H1 (cell line): Measurements from ENCODE around the gene TRAPPC5. TPM values are rescaled to one million over a fixed set of nuclear protein-coding genes. Genes with fewer than 3 reads are reported as not detected.

Experiments used
- CTCF ChIA-PET: fragments of 300-600 bp; sonication (Branson Sonifier 250); formaldehyde crosslinking; loops from one replicate; lab custom pipeline; 2021; ENCODE audit not compliant: partially characterized antibody; lab: Charles Lee
- POLR2A ChIA-PET: fragments of 300-600 bp; sonication (Branson Sonifier 250); formaldehyde crosslinking; loops from one replicate; lab custom pipeline; 2021; ENCODE audit warnings: inconsistent platforms; ENCODE audit not compliant: partially characterized antibody; lab: Charles Lee
- DNase-seq, 2 experiments: peaks; one replicate each; pipeline versions ENCODE4 v3.0.0 to v3.0.0-alpha.2; 2010 to 2022; ENCODE audit warnings: low spot score in 2 of 2, low read depth in 1 of 2, mixed read lengths in 1 of 2
- FAIRE-seq: peaks from 2 replicates; lab custom pipeline; 2011; peaks lifted over from hg19 to GRCh38; lab: Jason Lieb, UNC
- H2AFZ ChIP-seq: 2 replicates; pipeline ENCODE4 v1.8.1; 2012; ENCODE audit warnings: low read length, inconsistent platforms
- H2AK5ac ChIP-seq: 2 replicates; pipeline ENCODE4 v1.6.1; 2013; ENCODE audit warnings: low read depth, low read length
- H2BK120ac ChIP-seq: replicated peaks from 2 replicates; pipeline ENCODE3; 2013; ENCODE audit warnings: low read depth, low read length, inconsistent platforms
- H2BK12ac ChIP-seq: 2 replicates; pipeline ENCODE4 v1.6.1; 2013; ENCODE audit warnings: low read depth, low read length
- H2BK15ac ChIP-seq: 2 replicates; pipeline ENCODE4 v1.6.1; 2013; ENCODE audit warnings: low read length
- H2BK20ac ChIP-seq: 2 replicates; pipeline ENCODE4 v1.6.1; 2013; ENCODE audit warnings: low read length
- H2BK5ac ChIP-seq: 2 replicates; pipeline ENCODE4 v1.6.1; 2013; ENCODE audit warnings: low read depth, low read length
- H3K14ac ChIP-seq: 2 replicates; pipeline ENCODE4 v1.6.1; 2013; ENCODE audit warnings: inconsistent platforms; ENCODE audit not compliant: insufficient read length
- H3K18ac ChIP-seq: 2 replicates; pipeline ENCODE4 v1.6.1; 2013; ENCODE audit warnings: low read length; ENCODE audit errors: extremely low read depth
- H3K23ac ChIP-seq: 2 replicates; pipeline ENCODE4 v1.6.1; 2013; ENCODE audit warnings: inconsistent platforms; ENCODE audit not compliant: insufficient read length
- H3K23me2 ChIP-seq: 2 replicates; pipeline ENCODE4 v1.6.1; 2013; ENCODE audit warnings: low read depth, low read length
- H3K27ac ChIP-seq: 2 replicates; pipeline ENCODE4 v1.6.1; 2011; ENCODE audit warnings: low read depth, low read length, inconsistent platforms
- H3K27me3 ChIP-seq, 4 experiments: replicated peaks in 1 of 4; 1 replicate in 1 of 4; 2 replicates in 3 of 4; pipeline versions ENCODE4 v1.6.1 to v1.8.1; 2011 to 2013; ENCODE audit warnings: low read length in 3 of 4, mild to moderate bottlenecking in 3 of 4, inconsistent platforms in 2 of 4, mixed read lengths in 2 of 4, moderate library complexity in 1 of 4; ENCODE audit not compliant: control insufficient read depth in 3 of 4, insufficient read depth in 3 of 4; ENCODE audit errors: extremely low read depth in 1 of 4
- H3K36me3 ChIP-seq, 4 experiments: 2 replicates each; pipeline versions ENCODE4 v1.6.1 to v1.8.1; 2011 to 2013; ENCODE audit warnings: mild to moderate bottlenecking in 4 of 4, low read length in 3 of 4, moderate library complexity in 2 of 4, control low read depth in 1 of 4, inconsistent platforms in 1 of 4; ENCODE audit not compliant: insufficient read depth in 4 of 4, control insufficient read depth in 2 of 4
- H3K4ac ChIP-seq: replicated peaks from 2 replicates; pipeline ENCODE3; 2013; ENCODE audit warnings: low read length, low read depth, mixed read lengths, inconsistent platforms; ENCODE audit not compliant: insufficient read length
- H3K4me1 ChIP-seq, 4 experiments: replicated peaks in 1 of 4; 1 replicate in 1 of 4; 2 replicates in 3 of 4; pipeline versions ENCODE4 v1.6.1 to v1.8.1; 2011 to 2013; ENCODE audit warnings: low read length in 3 of 4, inconsistent platforms in 2 of 4, mixed read lengths in 1 of 4; ENCODE audit not compliant: insufficient read depth in 4 of 4, control insufficient read depth in 3 of 4
- H3K4me2 ChIP-seq, 2 experiments: 2 replicates each; pipeline versions ENCODE4 v1.6.1 to v1.8.1; 2011 to 2013; ENCODE audit warnings: low read depth in 2 of 2, low read length in 2 of 2, control low read depth in 1 of 2, inconsistent platforms in 1 of 2, mild to moderate bottlenecking in 1 of 2; ENCODE audit not compliant: insufficient read depth in 1 of 2
- H3K4me3 ChIP-seq, 4 experiments: fragments of 200-600, 300-600 bp in 1 of 4; sonication (generic), shearing (Covaris generic), sonication (Bioruptor Twin) in 1 of 4; 2 replicates each; pipeline versions ENCODE4 v1.5.1 to v1.8.1; 2011 to 2016; ENCODE audit warnings: low read length in 4 of 4, low read depth in 3 of 4, control low read depth in 2 of 4, inconsistent platforms in 2 of 4, mild to moderate bottlenecking in 2 of 4, mixed read lengths in 1 of 4, moderate library complexity in 1 of 4; ENCODE audit not compliant: insufficient read depth in 2 of 4; ENCODE audit errors: extremely low read depth in 1 of 4
- H3K56ac ChIP-seq: replicated peaks from 2 replicates; pipeline ENCODE3; 2013; ENCODE audit warnings: low read depth, mild to moderate bottlenecking, mixed read lengths, low read length, inconsistent platforms; ENCODE audit not compliant: insufficient read length
- H3K79me1 ChIP-seq: 2 replicates; pipeline ENCODE4 v1.6.1; 2013; ENCODE audit warnings: low read depth, low read length, control low read depth
- H3K79me2 ChIP-seq, 2 experiments: 2 replicates each; pipeline versions ENCODE4 v1.6.1 to v1.8.1; 2012 to 2013; ENCODE audit warnings: low read length in 2 of 2, mild to moderate bottlenecking in 2 of 2, inconsistent platforms in 1 of 2; ENCODE audit not compliant: insufficient read depth in 2 of 2, control insufficient read depth in 1 of 2
- H3K9ac ChIP-seq, 4 experiments: replicated peaks in 1 of 4; 1 replicate in 1 of 4; 2 replicates in 3 of 4; pipeline versions ENCODE4 v1.6.1 to v1.8.1; 2011 to 2013; ENCODE audit warnings: low read depth in 3 of 4, low read length in 3 of 4, control low read depth in 2 of 4, mild to moderate bottlenecking in 2 of 4, moderate library complexity in 2 of 4, inconsistent platforms in 1 of 4; ENCODE audit errors: extremely low read depth in 1 of 4
- H3K9me3 ChIP-seq, 2 experiments: 2 replicates each; pipeline versions ENCODE4 v1.6.1 to v1.8.1; 2012 to 2013; ENCODE audit warnings: mild to moderate bottlenecking in 2 of 2, moderate library complexity in 2 of 2, control low read depth in 1 of 2, inconsistent platforms in 1 of 2, low read depth in 1 of 2, low read length in 1 of 2, mixed read lengths in 1 of 2; ENCODE audit not compliant: insufficient read depth in 2 of 2
- H4K20me1 ChIP-seq, 2 experiments: replicated peaks in 1 of 2; 2 replicates each; pipeline versions ENCODE3 to v1.8.1; 2011 to 2013; ENCODE audit warnings: inconsistent platforms in 2 of 2, low read length in 2 of 2, mild to moderate bottlenecking in 1 of 2; ENCODE audit not compliant: insufficient read depth in 2 of 2, control insufficient read depth in 1 of 2
- H4K5ac ChIP-seq: 2 replicates; pipeline ENCODE4 v1.6.1; 2013; ENCODE audit warnings: low read length, low read depth, mixed read lengths, inconsistent platforms; ENCODE audit not compliant: insufficient read length
- H4K8ac ChIP-seq: 2 replicates; pipeline ENCODE4 v1.8.0; 2013; ENCODE audit warnings: mild to moderate bottlenecking, moderate library complexity, low read length, inconsistent platforms; ENCODE audit not compliant: insufficient read depth; ENCODE audit errors: extremely low read depth
- H4K91ac ChIP-seq: replicated peaks from 2 replicates; pipeline ENCODE3; 2013; ENCODE audit warnings: low read length, mixed read lengths, inconsistent platforms; ENCODE audit not compliant: insufficient read length
- CHD1 ChIP-seq: IDR thresholded peaks from 2 replicates; pipeline ENCODE4 v1.6.1; 2012; ENCODE audit warnings: low read depth, low read length, improper control_type of control experiment
- EZH2 ChIP-seq: fragments of 200-600 bp; sonication (generic); IDR thresholded peaks from 2 replicates; pipeline ENCODE4 v1.7.1; 2012; ENCODE audit warnings: low read depth, mild to moderate bottlenecking, moderate library complexity, low read length, inconsistent platforms; ENCODE audit not compliant: severe bottlenecking
- HDAC2 ChIP-seq, 2 experiments: fragments of 300-600 bp in 1 of 2; sonication (generic) in 1 of 2; IDR thresholded peaks; 2 replicates each; pipeline ENCODE4 v1.6.1; 2011 to 2012; ENCODE audit warnings: low read depth in 2 of 2, low read length in 2 of 2, mild to moderate bottlenecking in 2 of 2, moderate library complexity in 2 of 2, borderline replicate concordance in 1 of 2, inconsistent platforms in 1 of 2
- KDM5A ChIP-seq: fragments of 200-600 bp; IDR thresholded peaks from 2 replicates; pipeline ENCODE4 v1.7.1; 2012; ENCODE audit warnings: mild to moderate bottlenecking, low read length, inconsistent platforms, mixed read lengths
- PHF8 ChIP-seq: fragments of 200-600 bp; sonication (generic); conservative IDR thresholded peaks from 2 replicates; pipeline ENCODE4 v1.7.1; 2012; ENCODE audit warnings: low read depth, mild to moderate bottlenecking, inconsistent platforms, low read length, moderate library complexity
- POLR2A ChIP-seq, 2 experiments: IDR thresholded peaks; 1 replicate in 1 of 2; 2 replicates in 1 of 2; pipeline ENCODE4 v1.6.1; 2011; ENCODE audit warnings: low read depth in 2 of 2, low read length in 2 of 2, mild to moderate bottlenecking in 2 of 2; ENCODE audit errors: control extremely low read depth in 1 of 2
- RFX5 ChIP-seq: IDR thresholded peaks from 2 replicates; pipeline ENCODE4 v1.6.1; 2011; ENCODE audit warnings: low read depth, low read length, improper control_type of control experiment, borderline replicate concordance
- SP4 ChIP-seq: IDR thresholded peaks from 2 replicates; pipeline ENCODE4 v1.6.1; 2012; ENCODE audit warnings: low read length, inconsistent platforms
- SUZ12 ChIP-seq: fragments of 200-600 bp; sonication (generic); IDR thresholded peaks from 2 replicates; pipeline ENCODE4 v1.6.1; 2012; ENCODE audit warnings: mild to moderate bottlenecking, inconsistent platforms, low read length, moderate library complexity, mixed read lengths
- TAF1 ChIP-seq: IDR thresholded peaks from 2 replicates; pipeline ENCODE4 v1.6.1; 2011; ENCODE audit warnings: mild to moderate bottlenecking, low read depth, low read length
- WGBS, 2 experiments: shearing (Covaris generic) in 1 of 2; methylation state at CpG; one replicate each; pipeline versions ENCODE4 v1.1.6 to v1.1.7; 2013 to 2015; ENCODE audit warnings: low lambda C conversion rate in 2 of 2, mixed read lengths in 2 of 2, inconsistent platforms in 1 of 2, low coverage in 1 of 2, missing lambda C conversion rate in 1 of 2; ENCODE audit not compliant: insufficient replicate concordance in 2 of 2, insufficient coverage in 1 of 2, insufficient read length in 1 of 2; ENCODE audit errors: extremely low coverage in 1 of 2, missing lambda C conversion rate in 1 of 2; 5-methylcytosine and 5-hydroxymethylcytosine counted together
- polyA plus RNA-seq, 7 experiments: library from polyadenylated mRNA; depleted of rRNA in 3 of 7; stranded (reverse) in 5 of 7; unstranded in 2 of 7; fragments of >200 nt in 5 of 7; fragments of 200-250 nt in 2 of 7; gene quantifications; 1 replicate in 5 of 7; 2 replicates in 1 of 7; 4 replicates in 1 of 7; pipeline versions ENCODE4 v1.2.1 to v1.2.3, GENCODE V29; 2011 to 2013; ENCODE audit warnings: missing spikeins in 2 of 7, mixed read lengths in 2 of 7
- total RNA-seq: library from RNA; stranded (reverse); fragmentation: NEBNext Ultra II Directional; extraction: Animal tissue kit (Norgen Biotek cat#: 25700); gene quantifications from 2 replicates; pipeline ENCODE4 v1.2.1, GENCODE V29; 2021
- TF ChIP-seq, protein P1 (sequence below): IDR thresholded peaks from 2 replicates; pipeline ENCODE4 v1.6.1; 2012; ENCODE audit warnings: inconsistent platforms

The TRAPPC5 gene
- total and polyA plus RNA-seq, 2 of the 8 experiments (the other 6 are each of a cell fraction or from before 2014, with no cell fraction given): 109 to 120 TPM

DNA sequence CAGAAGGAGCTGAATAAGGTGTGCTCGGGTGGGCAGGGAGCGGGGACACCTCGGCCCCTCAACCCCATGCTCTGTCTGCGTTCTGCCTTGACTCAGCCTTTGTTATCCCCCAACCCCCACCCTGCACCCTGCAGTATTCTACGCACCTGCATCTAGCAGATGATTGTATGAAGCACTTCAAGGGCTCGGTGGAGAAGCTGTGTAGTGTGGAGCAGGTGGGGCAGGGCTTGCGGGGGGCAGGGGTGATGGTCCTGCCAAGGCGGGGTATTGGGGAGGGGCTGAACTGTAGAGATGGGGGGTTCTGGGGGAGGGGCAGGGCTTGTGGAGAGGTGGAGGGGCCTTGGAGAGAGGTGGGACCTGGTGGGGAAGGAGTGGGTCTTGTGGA lies 37.6 kb upstream of the TRAPPC5 start:
- no peak overlapping the region for H2BK120ac ChIP-seq
- FAIRE-seq (no peak), DNase-seq (no peak)
- no peak overlapping the region for H4K91ac ChIP-seq
- no peak overlapping the region for H2AK5ac ChIP-seq
- no peak overlapping the region for H2BK20ac ChIP-seq
- no peak overlapping the region for H2BK12ac ChIP-seq
- no peak overlapping the region for H3K27ac ChIP-seq
- TF ChIP-seq SP4: no peak
- TF ChIP-seq CHD1: no peak
- no peak for TF ChIP-seq PHF8
- no peak for TF ChIP-seq POLR2A (IDR thresholded peaks at IDR 0.05; ENCODE audit: control extremely low read depth in 1 of 2, low read depth in 2 of 2, low read length in 2 of 2)
- TF ChIP-seq EZH2: no peak
- TF ChIP-seq KDM5A: no peak
- TF ChIP-seq HDAC2 (IDR thresholded peaks at IDR 0.05; ENCODE audit: borderline replicate concordance in 1 of 2, low read depth in 2 of 2, low read length in 2 of 2): no peak
- TF ChIP-seq RFX5: no peak
- TF ChIP-seq, protein P1, sequence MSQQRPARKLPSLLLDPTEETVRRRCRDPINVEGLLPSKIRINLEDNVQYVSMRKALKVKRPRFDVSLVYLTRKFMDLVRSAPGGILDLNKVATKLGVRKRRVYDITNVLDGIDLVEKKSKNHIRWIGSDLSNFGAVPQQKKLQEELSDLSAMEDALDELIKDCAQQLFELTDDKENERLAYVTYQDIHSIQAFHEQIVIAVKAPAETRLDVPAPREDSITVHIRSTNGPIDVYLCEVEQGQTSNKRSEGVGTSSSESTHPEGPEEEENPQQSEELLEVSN: no peak
- TF ChIP-seq TAF1: no peak
- no peak for TF ChIP-seq SUZ12
- H4K5ac ChIP-seq: no peak overlapping the region
- H3K14ac ChIP-seq: no peak overlapping the region
- H4K20me1 ChIP-seq: peaks cover 0 to 16% of the 10 kb centered on the region in 2 experiments
- H3K9ac ChIP-seq: no peak overlapping the region
- H2AFZ ChIP-seq: no peak overlapping the region
- POLR2A ChIA-PET: interaction anchor here (0.6 to 2.3 kb wide), 4 partner anchors 10 to 188 kb away, joined by 3 to 11 read pairs (median 3); partner anchors contain the start of genes PCP2 and TRAPPC5
- no peaks in the 10 kb centered on the region; the same call in 1 of the 2 replicates for H3K79me1 ChIP-seq
- no peaks in the 10 kb centered on the region; a peak in 1 of 4 replicates for H3K9me3 ChIP-seq
- H3K23me2 ChIP-seq: peaks cover 5% of the 10 kb centered on the region; the same call in 1 of the 2 replicates
- peaks cover 0 to 3% of the 10 kb centered on the region in 2 experiments; a peak in 1 of 4 replicates for H3K79me2 ChIP-seq
- no peak overlapping the region for H3K18ac ChIP-seq
- H3K27me3 ChIP-seq: no peaks in the 10 kb centered on the region
- H3K36me3 ChIP-seq: peaks cover 0 to 6% (median 2%) of the 10 kb centered on the region in 4 experiments; a peak in 2 of 8 replicates
- H3K56ac ChIP-seq: no peak overlapping the region
- no peak overlapping the region for H3K4ac ChIP-seq
- 94% methylated on average over 7 of the region's 8 CpGs; no CpG with 5 or more reads in 1 of the 2 experiments for WGBS, 2 experiments
- no peak overlapping the region for H3K4me2 ChIP-seq
- no peak overlapping the region for H3K23ac ChIP-seq
- H2BK15ac ChIP-seq: no peak overlapping the region
- no peak overlapping the region for H2BK5ac ChIP-seq
- peaks cover 0 to 5% (median 0%) of the 10 kb centered on the region in 4 experiments; a peak in 2 of 7 replicates for H3K4me1 ChIP-seq
- CTCF ChIA-PET: interaction anchor here (0.6 to 1.5 kb wide), 2 partner anchors 156 to 891 kb away, joined by 3 read pairs; no protein-coding TSS in a partner anchor
- H3K4me3 ChIP-seq: no peak overlapping the region
- no peak overlapping the region for H4K8ac ChIP-seq
